Measurements from ENCODE around the gene CDT1. TPM values are rescaled to one million over a fixed set of nuclear protein-coding genes. Genes with fewer than 3 reads are reported as not detected.

The CDT1 gene
- total RNA-seq, 1 experiment from 2014 or later, result 160 TPM

DNA sequence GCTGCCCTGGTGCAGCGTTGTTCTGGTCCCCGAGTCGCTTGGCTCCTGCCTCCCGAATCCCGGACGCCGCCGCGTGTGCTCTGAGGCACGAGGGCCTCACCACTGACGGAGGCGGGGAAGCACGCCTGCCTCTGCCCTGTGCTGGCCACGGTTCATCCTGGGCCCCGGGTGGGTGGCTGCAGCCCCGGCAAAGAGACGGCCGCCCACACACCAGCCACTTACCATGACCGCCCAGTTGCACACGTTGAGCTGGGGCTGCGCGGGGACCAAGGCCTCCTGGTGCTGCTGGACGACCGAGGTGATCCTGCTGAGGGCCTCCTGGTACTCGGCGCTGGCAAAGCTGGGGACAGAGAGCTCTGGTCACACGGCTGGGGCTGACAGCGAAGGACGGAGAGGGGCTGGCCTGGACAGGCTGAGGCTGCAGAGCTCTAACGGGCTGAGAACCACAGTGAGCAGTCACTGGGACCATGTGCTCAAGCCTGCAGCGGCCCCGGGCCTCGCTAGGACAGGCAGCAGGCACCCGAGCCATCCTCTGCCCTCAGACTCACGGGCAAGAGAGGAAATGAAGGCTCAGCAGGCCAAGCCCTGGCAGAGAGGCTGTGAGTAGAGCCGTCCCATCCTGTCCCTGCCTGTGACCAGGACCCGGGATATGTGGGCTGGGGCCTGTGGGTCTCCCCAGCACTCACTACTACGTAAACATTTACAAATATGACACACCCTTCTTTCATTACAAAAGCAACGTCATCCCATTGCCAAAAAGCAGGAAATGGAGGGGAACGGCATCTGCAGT, 14.4 kb downstream of the CDT1 start:
- BruUV-seq (replicated peaks), result no TSS peak
- POLR2A ChIA-PET, result no interaction called here
- intact Hi-C loops (cut with micrococcal nuclease), result loop anchor here (10.0 kb wide), 2 partner anchors 237 to 747 kb away; partner anchors contain the start of gene RPL13

DNA sequence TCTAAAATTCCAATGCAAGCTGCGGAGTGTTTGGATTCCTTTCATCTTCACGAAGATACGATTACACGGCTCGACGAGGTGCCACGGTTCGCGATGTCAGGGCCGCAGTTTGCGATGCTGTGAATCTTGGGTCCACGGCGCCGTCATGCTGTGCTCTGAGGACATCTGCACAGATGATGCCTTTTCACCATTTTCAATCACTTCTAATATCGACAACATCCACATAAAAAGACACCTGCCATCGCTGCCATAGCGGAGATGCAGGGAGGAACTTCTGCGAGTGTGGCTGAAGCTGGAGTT, 14.9 kb downstream of the CDT1 start:
- intact Hi-C loops (cut with micrococcal nuclease), result loop anchor here (10.0 kb wide), 2 partner anchors 236 to 746 kb away; partner anchors contain the start of gene RPL13
- Histone ChIP-seq H2AFZ (ENCODE audit: low read depth, low read length, poor library complexity, severe bottlenecking) (no peak overlapping the region), H3K27ac (ENCODE audit: low read depth, low read length) (no peak overlapping the region), H3K4me3 (replicated peaks in 1 of 2; ENCODE audit: low read depth in 1 of 2, low read length in 2 of 2) (no peak overlapping the region), H3K4me1 (ENCODE audit: control insufficient read depth in 1 of 2, insufficient read depth in 2 of 2, low read length in 2 of 2) (peaks cover 4 to 13% of the 10 kb centered on the region in 2 experiments; a peak in 3 of 4 replicates), H3K36me3 (ENCODE audit: control insufficient read depth in 1 of 2, insufficient read depth in 2 of 2, low read length in 2 of 2) (no peaks in the 10 kb centered on the region), H3K27me3 (ENCODE audit: insufficient read depth, low read length) (no peaks in the 10 kb centered on the region), H3K9me3 (ENCODE audit: control insufficient read depth in 1 of 2, insufficient read depth in 1 of 2, low read depth in 1 of 2, low read length in 2 of 2) (no peaks in the 10 kb centered on the region), H3K9ac (ENCODE audit: low read length) (no peak overlapping the region), H3K9me2 (ENCODE audit: insufficient read depth) (no peaks in the 10 kb centered on the region), H4K20me1 (ENCODE audit: insufficient read depth) (no peaks in the 10 kb centered on the region), H3K4me2 (ENCODE audit: low read length) (no peak overlapping the region), H3K79me2 (ENCODE audit: insufficient read depth, low read length) (no peaks in the 10 kb centered on the region)
- ChIA-PET POLR2A (no interaction called here), CTCF (interaction anchor here (1.1 to 2.4 kb wide), 2 partner anchors 39 to 348 kb away, joined by 3 to 9 read pairs; partner anchors contain the start of genes GALNS and TRAPPC2L), RAD21 (ENCODE audit: low non-redundant PET in 1 of 2, low total read pairs in 2 of 2, uncharacterized antibody in 2 of 2, unreplicated experiment in 2 of 2) (no interaction called here)
- no peak for DNase-seq (ENCODE audit: low read depth, low spot score)
- no TSS peak for BruUV-seq (replicated peaks)
- no peak for ATAC-seq
- no peak; the same call in 1 of the 2 replicates for TF ChIP-seq POLR2AphosphoS5 (IDR thresholded peaks at IDR 0.05; ENCODE audit: low read depth, low read length)
- no peak for TF ChIP-seq CEBPB (IDR thresholded peaks at IDR 0.05; ENCODE audit: low read depth)
- TF ChIP-seq SP1 (IDR thresholded peaks at IDR 0.05; ENCODE audit: low read depth), result no peak
- no peak for TF ChIP-seq MAX (IDR thresholded peaks at IDR 0.05)
- TF ChIP-seq YY1 (IDR thresholded peaks at IDR 0.05; ENCODE audit: extremely low read depth, insufficient replicate concordance, low read depth, low read length), result no peak
- TF ChIP-seq ELF1 (IDR thresholded peaks at IDR 0.05; ENCODE audit: borderline replicate concordance, low read depth), result no peak
- no peak for TF ChIP-seq EZH2 (IDR thresholded peaks at IDR 0.05)
- no peak for TF ChIP-seq SIN3A (IDR thresholded peaks at IDR 0.05; ENCODE audit: low read depth)
- TF ChIP-seq, protein P1, sequence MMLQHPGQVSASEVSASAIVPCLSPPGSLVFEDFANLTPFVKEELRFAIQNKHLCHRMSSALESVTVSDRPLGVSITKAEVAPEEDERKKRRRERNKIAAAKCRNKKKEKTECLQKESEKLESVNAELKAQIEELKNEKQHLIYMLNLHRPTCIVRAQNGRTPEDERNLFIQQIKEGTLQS (IDR thresholded peaks at IDR 0.05), result no peak
- no peak for TF ChIP-seq ZNF274 (IDR thresholded peaks at IDR 0.05; ENCODE audit: low read depth, low read length)

More for the DNA sequence above, 14.4 kb downstream of the CDT1 start:
- no peaks in the 10 kb centered on the region for H3K36me3 ChIP-seq (ENCODE audit: control insufficient read depth in 1 of 2, insufficient read depth in 2 of 2, low read length in 2 of 2)
- H4K20me1 ChIP-seq (ENCODE audit: insufficient read depth), result no peaks in the 10 kb centered on the region
- H2AFZ ChIP-seq (ENCODE audit: low read depth, low read length, poor library complexity, severe bottlenecking), result no peak overlapping the region
- ATAC-seq (no peak), DNase-seq (ENCODE audit: low read depth, low spot score) (no peak)
- H3K9me2 ChIP-seq (ENCODE audit: insufficient read depth), result no peaks in the 10 kb centered on the region
- no peaks in the 10 kb centered on the region for H3K9me3 ChIP-seq (ENCODE audit: control insufficient read depth in 1 of 2, insufficient read depth in 1 of 2, low read depth in 1 of 2, low read length in 2 of 2)
- no peak overlapping the region for H3K4me3 ChIP-seq (replicated peaks in 1 of 2; ENCODE audit: low read depth in 1 of 2, low read length in 2 of 2)
- H3K4me2 ChIP-seq (ENCODE audit: low read length), result no peak overlapping the region
- no peaks in the 10 kb centered on the region for H3K27me3 ChIP-seq (ENCODE audit: insufficient read depth, low read length)
- TF ChIP-seq EZH2phosphoT487 (IDR thresholded peaks at IDR 0.05; ENCODE audit: borderline replicate concordance) (no peak), ZNF274 (IDR thresholded peaks at IDR 0.05; ENCODE audit: low read depth, low read length) (no peak), TCF7L2 (IDR thresholded peaks at IDR 0.05; ENCODE audit: borderline replicate concordance, extremely low read depth, insufficient read depth, insufficient read length) (no peak), ZFX (IDR thresholded peaks at IDR 0.05) (0 out of 2 replicates have a peak, but pooled peaks have one; percentile 6), EZH2 (IDR thresholded peaks at IDR 0.05) (no peak), JUND (IDR thresholded peaks at IDR 0.05) (no peak), RAD21 (IDR thresholded peaks at IDR 0.05; ENCODE audit: low read depth) (no peak), FOSL1 (IDR thresholded peaks at IDR 0.05; ENCODE audit: low read depth) (no peak), POLR2AphosphoS5 (IDR thresholded peaks at IDR 0.05; ENCODE audit: low read depth, low read length) (peak; percentile 21; the same call in 1 of the 2 replicates)
- H3K9ac ChIP-seq (ENCODE audit: low read length), result no peak overlapping the region
- CTCF ChIA-PET, result interaction anchor here (1.1 to 2.4 kb wide), 2 partner anchors 39 to 349 kb away, joined by 3 to 9 read pairs; partner anchors contain the start of genes GALNS and TRAPPC2L
- H3K4me1 ChIP-seq (ENCODE audit: control insufficient read depth in 1 of 2, insufficient read depth in 2 of 2, low read length in 2 of 2), result peaks cover 9 to 18% of the 10 kb centered on the region in 2 experiments
- RAD21 ChIA-PET (ENCODE audit: low non-redundant PET in 1 of 2, low total read pairs in 2 of 2, uncharacterized antibody in 2 of 2, unreplicated experiment in 2 of 2), result no interaction called here
- no peaks in the 10 kb centered on the region for H3K79me2 ChIP-seq (ENCODE audit: insufficient read depth, low read length)
- H3K27ac ChIP-seq (ENCODE audit: low read depth, low read length), result no peak overlapping the region; the same call in 1 of the 2 replicates
